NCI-H128 (cell line): ENCODE measurements around the gene GPX4.

Source experiments
- DNase-seq: peaks from one replicate; lab custom pipeline; 2025; ENCODE audit not compliant: unreplicated experiment; lab: John Stamatoyannopoulos, UW

The GPX4 gene, protein sequence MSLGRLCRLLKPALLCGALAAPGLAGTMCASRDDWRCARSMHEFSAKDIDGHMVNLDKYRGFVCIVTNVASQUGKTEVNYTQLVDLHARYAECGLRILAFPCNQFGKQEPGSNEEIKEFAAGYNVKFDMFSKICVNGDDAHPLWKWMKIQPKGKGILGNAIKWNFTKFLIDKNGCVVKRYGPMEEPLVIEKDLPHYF

DNA sequence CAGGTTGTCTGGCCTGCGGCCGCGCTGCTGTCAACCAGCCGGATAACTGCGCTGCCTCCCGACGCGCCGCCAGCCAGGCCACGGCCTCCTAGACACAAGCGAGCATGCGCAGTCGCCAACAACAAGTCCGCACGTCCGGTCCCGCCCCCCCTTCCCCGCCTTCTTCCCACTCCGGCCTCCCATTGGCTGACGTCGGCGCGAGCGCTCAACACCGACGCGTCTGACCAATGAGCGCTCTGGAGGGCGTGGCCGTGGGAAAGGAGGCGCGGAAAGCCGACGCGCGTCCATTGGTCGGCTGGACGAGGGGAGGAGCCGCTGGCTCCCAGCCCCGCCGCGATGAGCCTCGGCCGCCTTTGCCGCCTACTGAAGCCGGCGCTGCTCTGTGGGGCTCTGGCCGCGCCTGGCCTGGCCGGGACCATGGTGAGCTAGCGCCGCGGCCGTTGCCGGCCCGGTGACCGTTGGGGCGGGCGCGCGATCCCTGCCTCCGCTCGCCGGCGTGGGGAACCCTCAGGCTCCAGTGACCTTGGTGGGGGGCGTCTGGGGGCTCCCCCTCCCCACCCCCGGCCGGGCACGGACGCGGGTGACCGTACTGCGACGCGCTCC is at the start of gene GPX4:
Gene GPX4, plus strand, starts transcription at position 287 of the 603 bp plus-strand sequence. Its CDS starts 50 bp downstream, at position 337.
- peak; percentile 97 for DNase-seq

DNA sequence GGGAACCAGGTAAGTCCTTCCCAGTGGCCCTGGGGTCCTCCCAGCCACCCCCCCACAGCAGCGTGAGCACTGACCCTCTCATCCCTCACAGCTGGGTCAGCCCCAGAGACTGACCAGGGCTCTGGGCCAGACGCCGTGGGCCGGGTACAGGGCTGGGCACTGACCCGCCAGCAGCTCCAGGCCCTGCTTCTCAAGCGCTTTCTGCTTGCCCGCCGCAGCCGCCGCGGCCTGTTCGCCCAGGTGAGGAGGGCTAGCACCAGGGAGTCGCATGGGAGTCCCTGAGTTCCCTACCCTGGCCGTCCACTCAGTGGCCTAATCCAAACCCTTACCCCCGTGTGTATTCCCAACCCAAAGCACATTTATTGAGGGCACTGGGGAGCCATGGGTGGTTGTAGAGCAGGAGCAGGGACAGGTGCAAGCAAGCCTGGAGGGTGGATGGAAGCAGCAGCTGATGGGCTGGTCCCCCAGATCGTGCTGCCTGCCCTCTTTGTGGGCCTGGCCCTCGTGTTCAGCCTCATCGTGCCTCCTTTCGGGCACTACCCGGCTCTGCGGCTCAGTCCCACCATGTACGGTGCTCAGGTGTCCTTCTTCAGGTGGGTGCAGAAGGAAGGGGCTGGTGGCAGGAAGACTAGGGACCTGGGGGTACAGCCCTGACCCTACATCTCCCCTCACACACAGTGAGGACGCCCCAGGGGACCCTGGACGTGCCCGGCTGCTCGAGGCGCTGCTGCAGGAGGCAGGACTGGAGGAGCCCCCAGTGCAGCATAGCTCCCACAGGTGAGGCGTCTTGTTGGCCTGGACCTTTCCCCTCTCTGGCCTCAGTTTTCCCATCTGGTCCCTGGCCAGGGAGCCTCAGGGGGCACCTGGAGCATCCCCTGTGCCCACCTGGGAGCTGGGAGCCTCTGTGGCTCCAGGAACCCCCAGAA is 49.4 kb upstream of the GPX4 start:
- no peak for DNase-seq

DNA sequence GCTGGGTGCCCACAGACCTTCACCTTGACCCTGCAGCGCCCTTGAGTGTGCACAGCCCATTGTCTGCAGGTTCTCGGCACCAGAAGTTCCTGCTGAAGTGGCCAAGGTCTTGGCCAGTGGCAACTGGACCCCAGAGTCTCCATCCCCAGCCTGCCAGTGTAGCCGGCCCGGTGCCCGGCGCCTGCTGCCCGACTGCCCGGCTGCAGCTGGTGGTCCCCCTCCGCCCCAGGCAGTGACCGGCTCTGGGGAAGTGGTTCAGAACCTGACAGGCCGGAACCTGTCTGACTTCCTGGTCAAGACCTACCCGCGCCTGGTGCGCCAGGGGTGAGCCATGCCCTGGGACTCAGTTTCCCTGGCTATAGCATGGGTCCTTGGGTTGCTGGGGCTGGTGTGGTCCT is 48.8 kb upstream of the GPX4 start:
- DNase-seq, result no peak

DNA sequence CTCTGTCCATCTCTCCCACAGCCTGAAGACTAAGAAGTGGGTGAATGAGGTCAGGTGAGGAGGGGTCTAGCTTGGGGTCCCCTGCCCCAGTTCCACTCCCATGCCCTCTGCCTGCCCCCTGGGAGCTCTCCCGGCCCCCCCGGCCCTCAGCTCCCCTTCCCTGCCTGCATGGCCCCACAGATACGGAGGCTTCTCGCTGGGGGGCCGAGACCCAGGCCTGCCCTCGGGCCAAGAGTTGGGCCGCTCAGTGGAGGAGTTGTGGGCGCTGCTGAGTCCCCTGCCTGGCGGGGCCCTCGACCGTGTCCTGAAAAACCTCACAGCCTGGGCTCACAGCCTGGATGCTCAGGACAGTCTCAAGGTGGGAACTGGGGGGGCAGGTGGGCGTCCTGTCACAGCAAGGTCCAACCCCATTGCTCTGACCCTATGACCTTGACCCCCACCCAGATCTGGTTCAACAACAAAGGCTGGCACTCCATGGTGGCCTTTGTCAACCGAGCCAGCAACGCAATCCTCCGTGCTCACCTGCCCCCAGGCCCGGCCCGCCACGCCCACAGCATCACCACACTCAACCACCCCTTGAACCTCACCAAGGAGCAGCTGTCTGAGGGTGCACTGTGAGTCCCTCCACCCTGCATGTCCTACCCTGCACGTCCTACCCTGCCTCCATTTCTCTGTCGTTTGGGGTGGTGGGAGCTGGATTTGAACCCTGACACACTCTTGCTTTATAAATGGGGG is 47.7 kb upstream of the GPX4 start:
- no peak for DNase-seq

DNA sequence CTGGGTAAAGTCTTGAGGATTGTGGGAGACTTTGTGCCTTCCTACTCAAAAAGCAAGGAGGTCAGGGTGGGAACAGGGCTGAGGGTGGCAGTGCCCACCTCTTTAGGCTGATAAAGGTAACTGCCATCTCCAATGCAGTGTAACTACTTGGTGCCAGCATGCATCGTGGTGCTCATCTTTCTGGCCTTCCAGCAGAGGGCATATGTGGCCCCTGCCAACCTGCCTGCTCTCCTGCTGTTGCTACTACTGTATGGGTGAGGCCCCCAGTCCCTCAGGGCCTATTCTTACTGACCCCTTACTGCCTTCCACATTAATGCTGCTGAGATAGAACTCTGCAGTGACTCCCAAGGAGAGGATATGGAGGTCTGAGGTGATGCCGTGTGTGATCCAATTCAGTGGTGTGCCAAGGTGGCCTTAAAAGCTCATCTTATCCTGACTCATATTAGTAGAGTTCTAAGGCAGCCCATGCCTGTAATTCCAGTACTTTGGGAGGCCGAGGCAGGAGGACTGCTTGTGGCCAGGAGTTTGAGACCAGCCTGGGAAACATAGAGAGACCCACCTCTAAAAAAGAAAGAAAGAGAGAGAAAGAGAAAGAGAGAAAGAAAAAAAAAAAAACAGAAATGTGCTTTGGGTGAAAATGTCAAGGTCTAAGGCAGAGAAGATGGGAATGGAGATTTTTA is 46.5 kb upstream of the GPX4 start:
- no peak for DNase-seq

DNA sequence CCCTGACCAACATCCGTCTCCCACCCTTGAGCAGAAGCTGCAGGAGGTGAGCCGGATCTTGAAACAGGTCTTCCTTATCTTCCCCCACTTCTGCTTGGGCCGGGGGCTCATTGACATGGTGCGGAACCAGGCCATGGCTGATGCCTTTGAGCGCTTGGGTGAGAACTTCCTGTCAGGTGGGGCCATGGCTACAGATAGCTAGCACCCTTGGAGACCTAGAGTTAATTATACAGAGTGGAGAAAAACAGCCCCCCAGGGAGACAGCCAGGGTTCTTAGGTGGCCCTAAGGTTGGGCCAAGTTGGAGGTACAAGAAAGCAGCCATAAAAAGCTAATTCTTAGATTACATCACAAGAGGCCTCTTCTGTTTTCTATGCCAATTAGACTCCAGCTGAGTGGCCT is 45.7 kb upstream of the GPX4 start:
- no peak for DNase-seq

DNA sequence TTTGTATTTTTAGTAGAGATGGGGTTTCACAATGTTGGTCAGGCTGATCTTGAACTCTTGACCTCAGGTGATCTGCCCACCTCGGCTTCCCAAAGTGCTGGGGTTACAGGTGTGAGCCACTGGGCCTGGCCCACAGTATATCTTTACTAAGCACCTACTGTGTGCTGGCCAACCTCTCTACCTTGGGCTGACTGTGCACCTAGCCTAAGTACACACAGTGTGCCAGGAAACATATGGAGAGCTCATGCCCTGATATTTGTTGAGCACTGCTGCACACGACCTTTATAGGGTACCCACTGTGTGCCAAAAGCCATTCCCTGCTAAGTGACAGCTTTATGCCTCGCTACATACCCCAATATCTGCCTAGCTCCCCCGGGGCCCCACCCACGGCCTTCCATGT is 43.1 kb upstream of the GPX4 start:
- no peak for DNase-seq

DNA sequence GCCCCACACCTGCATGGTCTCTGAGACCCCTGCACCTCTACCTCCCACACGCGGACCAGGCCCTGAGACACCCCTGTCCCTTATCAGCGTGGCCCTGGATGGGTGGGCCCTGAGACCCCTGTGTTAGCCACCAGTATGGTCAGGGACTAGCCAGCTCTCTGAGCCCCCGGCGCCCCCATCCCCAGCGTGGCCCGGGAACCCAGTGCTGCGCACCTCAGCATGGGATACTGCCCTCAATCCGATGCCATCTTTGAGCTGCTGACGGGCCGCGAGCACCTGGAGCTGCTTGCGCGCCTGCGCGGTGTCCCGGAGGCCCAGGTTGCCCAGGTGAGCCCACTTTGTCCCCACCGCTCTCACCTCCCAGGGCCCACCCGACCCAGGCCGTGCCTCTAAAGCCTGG is 41.8 kb upstream of the GPX4 start:
- DNase-seq, result no peak

DNA sequence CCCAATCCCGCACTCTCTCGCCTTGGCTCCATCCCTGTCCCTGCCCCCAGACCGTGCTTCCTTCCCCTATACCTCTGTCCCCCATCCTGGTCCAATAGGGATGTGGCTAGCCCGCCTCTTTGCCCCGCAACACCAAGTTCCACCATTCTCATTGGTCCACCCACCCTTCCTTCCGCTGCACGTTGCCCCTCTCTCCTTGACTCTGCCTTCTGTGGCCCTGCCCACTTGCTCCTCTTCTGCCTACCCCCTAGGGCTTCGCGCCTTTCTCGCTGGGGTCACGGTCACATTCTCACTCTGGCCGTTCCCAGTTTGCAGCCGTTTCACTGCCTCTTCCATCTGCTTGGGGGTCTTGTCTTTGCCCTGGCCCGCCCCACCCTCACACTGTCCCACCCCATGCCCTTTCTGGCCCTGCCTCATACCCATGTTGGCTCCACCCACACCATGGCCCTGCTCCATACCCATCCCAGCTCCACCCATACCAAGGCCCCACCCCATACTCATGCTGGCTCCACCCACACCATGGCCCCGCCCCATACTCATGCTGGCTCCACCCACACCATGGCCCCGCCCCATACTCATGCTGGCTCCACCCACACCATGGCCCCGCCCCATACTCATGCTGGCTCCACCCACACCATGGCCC is 41.3 kb upstream of the GPX4 start:
- DNase-seq, result no peak

DNA sequence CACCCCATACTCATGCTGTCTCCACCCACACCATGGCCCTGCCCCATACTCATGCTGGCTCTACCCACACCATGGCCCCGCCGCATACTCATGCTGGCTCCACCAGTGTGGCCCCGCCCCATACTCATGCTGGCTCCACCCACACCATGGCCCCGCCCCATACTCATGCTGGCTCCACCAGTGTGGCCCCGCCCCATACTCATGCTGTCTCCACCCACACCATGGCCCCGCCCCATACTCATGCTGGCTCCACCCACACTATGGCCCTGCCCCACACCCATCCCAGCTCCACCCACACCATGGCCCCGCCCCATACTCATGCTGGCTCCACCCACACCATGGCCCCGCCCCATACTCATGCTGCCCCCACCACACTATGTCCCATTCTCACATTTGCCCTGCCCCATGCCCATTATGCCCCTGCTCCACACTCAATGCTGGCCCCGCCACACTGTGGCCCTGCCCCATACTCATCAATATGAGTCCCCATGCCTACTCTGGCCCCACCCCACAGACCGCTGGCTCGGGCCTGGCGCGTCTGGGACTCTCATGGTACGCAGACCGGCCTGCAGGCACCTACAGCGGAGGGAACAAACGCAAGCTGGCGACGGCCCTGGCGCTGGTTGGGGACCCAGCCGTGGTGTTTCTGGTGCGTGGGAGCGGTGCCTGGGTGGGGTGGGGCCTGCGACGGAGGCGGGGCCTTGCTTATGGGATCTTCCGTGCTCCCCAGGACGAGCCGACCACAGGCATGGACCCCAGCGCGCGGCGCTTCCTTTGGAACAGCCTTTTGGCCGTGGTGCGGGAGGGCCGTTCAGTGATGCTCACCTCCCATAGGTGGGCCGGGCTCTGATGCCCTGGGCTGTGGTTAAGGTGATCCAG is 40.5 kb upstream of the GPX4 start:
- no peak for DNase-seq

DNA sequence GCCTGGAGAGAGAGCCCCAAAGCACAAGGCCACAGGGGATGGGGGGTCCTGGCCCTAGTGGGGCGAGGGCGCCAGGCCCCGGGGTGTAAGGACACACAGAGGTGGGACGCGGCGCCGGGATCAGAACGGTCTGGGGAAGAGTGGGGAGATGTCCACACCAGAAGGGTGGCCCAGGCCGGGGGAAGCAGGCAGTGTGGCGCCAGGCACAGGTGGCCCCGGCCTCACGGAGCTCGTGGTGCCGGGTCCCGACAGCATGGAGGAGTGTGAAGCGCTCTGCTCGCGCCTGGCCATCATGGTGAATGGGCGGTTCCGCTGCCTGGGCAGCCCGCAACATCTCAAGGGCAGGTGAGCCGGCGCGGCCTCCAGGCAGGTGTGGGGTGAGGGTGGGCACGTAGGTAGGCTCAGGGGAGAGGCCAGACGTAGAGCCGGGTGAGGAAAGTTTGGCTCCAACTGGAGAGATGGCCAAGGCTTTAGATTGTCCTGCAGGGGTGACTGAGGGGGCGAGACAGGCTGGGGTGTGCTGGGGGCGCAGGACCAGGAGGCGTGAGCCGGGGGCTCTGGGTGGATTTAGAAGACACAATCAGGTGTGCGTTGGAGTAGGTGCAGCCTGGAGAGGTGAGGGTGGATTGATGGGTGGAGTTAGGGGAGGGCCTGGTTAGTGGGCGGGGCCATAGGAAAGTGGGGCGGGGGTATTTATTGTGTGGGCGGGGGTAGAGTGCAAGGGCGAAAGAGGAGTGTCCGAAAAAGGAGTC is 39.7 kb upstream of the GPX4 start:
- DNase-seq, result no peak

DNA sequence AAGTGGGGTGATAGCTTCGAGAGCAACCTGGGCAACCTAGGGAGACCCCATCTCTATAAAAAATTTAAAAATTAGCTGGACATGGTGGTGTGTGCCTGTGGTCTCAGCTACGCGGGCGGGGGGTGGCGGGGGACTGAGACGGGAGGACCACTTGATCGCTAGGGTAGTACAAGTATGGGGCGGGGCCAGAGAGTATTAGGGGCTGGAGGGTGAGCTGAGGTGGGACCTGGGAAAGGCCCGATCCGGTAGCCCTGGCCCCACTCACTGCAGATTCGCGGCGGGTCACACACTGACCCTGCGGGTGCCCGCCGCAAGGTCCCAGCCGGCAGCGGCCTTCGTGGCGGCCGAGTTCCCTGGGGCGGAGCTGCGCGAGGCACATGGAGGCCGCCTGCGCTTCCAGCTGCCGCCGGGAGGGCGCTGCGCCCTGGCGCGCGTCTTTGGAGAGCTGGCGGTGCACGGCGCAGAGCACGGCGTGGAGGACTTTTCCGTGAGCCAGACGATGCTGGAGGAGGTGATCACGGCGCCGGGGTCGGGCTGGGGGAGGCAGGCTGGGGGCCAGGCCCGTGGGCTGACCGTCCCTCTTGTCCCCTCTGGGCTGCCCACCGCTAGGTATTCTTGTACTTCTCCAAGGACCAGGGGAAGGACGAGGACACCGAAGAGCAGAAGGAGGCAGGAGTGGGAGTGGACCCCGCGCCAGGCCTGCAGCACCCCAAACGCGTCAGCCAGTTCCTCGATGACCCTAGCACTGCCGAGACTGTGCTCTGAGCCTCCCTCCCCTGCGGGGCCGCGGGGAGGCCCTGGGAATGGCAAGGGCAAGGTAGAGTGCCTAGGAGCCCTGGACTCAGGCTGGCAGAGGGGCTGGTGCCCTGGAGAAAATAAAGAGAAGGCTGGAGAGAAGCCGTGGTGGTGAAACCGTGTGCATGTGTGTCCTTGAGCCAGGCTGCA is 38.9 kb upstream of the GPX4 start:
- no peak for DNase-seq

DNA sequence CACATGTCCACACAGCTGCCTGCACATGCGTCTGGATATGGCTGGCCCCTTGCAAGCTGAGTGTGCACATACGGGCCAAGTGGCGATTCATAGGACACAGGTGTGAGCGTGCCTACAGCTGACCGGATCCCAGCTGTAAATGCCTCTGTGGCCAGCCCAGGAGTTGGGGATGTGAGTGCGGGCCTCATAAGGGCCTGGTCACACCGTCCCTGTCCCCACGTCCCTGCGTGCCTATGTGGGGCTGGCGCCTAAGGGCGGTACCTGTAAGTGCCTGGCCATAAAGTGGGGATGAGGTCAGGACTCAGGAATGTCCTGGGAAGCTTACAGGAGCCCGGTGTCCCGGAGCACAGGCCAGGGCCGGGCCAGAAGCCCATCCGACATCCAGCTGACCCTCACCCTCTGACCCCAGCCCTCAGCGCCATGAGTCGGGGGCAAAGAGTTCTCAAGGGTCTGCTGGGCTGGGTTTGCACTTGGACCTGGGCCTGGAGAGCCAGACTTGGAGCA is 38.1 kb upstream of the GPX4 start:
- no peak for DNase-seq

DNA sequence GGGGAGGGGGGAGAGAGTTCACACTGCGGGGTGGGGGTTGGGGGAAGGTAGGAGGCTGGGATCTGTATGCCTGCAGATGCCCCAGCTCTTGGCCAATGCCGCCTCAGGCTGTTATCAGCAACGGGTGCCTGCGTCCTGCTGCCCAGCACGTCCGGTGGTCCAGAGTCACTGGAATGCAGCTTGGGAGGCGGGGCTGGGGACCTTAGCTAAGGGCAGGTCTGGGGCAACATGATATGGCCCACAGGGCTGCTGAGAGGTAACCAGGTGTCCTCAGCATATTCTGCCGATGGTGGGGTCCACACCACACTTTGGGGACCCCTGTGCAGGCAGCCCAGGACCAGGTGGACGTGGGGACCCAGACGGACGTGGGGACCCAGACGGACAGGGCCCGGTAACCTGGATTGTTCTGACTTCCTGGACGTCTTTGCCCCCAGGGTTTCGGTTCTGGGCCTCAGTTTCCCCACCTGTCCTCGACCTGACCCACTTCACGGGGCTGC is 37.5 kb upstream of the GPX4 start:
- DNase-seq, result no peak

DNA sequence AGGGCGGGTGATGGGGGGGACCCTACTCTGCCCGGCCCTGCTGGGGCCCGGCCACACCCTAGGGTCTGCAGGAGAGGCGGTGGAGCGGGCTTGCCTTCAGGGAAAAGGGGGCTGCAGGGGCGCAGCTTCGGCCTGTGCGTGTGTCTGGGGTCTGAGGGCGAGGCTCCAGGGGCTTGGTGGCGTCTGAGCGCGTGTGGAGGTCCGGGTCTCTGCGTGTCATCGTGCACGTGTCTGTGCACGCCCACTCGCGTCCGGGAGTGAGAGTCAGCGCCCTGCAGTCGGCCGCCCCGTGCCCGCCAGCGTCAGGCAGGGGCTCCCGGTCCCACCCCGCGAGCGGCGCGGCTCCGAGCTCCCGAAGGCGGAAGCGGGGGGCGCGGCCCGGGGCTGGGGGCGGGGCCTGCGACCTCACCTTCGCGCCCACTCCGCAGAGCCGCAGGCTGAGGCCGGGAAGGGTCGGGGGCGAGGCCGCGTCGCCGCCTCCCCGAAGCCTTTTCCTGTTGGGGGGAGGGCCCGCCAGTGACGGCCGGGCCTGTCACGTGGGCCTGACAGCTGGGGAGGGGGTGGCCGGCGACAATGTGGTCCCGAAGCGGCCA is 37.0 kb upstream of the GPX4 start, which contains the start of gene ARHGAP45:
Gene ARHGAP45, plus strand, starts transcription at position 420 of the 593 bp plus-strand sequence. CDS start 239 bp downstream, outside the sequence.
- no peak for DNase-seq

DNA sequence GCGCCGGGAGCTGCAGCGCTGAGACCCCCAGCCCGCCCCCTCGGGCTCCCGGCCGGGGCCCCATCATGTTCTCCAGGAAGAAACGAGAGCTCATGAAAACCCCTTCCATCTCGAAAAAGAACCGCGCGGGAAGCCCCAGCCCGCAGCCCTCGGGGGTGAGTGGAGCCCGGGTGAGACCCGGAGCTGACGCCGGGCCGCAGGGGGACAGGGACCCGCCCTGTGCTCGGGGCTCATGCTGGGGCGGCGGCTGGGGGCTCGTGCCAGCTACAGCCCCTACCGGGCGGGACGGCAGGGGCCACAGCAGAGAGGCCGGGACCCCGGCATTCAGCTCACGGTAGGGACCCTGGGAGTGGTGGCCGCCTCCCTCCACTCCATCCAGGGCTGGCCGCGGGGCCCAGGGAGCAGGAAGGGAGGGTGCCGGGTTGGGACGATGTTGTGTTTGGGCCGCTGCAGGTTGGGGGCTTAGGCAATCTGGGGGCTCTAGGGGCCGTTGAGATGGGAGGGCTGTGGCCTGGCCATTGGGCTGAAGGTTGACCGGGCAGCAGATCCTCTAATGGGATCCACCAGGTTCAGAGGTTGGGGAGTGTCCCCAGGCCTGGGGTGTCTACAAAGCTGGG is 36.3 kb upstream of the GPX4 start:
- DNase-seq, result no peak
